ENCODE results near the gene PCNP.

PCNP gene

GRCh38 chr3:101625879-101626278 is 51.9 kb downstream of the PCNP start:
- TF ChIP-seq USF1 (IDR thresholded peaks at IDR 0.05) (no peak), EP300 (IDR thresholded peaks at IDR 0.05; ENCODE audit: borderline replicate concordance) (no peak), TAF1 (IDR thresholded peaks at IDR 0.05; ENCODE audit: low read depth) (no peak), TEAD4 (IDR thresholded peaks at IDR 0.05) (no peak), ZBTB7A (IDR thresholded peaks at IDR 0.05; ENCODE audit: low read depth) (no peak), CREB1 (IDR thresholded peaks at IDR 0.05; ENCODE audit: low read depth) (no peak), YY1 (IDR thresholded peaks at IDR 0.05; ENCODE audit: low read depth) (no peak), RAD21 (IDR thresholded peaks at IDR 0.05; ENCODE audit: low read depth) (no peak), NFIC (IDR thresholded peaks at IDR 0.05) (no peak)
- TF ChIP-seq, protein P1, sequence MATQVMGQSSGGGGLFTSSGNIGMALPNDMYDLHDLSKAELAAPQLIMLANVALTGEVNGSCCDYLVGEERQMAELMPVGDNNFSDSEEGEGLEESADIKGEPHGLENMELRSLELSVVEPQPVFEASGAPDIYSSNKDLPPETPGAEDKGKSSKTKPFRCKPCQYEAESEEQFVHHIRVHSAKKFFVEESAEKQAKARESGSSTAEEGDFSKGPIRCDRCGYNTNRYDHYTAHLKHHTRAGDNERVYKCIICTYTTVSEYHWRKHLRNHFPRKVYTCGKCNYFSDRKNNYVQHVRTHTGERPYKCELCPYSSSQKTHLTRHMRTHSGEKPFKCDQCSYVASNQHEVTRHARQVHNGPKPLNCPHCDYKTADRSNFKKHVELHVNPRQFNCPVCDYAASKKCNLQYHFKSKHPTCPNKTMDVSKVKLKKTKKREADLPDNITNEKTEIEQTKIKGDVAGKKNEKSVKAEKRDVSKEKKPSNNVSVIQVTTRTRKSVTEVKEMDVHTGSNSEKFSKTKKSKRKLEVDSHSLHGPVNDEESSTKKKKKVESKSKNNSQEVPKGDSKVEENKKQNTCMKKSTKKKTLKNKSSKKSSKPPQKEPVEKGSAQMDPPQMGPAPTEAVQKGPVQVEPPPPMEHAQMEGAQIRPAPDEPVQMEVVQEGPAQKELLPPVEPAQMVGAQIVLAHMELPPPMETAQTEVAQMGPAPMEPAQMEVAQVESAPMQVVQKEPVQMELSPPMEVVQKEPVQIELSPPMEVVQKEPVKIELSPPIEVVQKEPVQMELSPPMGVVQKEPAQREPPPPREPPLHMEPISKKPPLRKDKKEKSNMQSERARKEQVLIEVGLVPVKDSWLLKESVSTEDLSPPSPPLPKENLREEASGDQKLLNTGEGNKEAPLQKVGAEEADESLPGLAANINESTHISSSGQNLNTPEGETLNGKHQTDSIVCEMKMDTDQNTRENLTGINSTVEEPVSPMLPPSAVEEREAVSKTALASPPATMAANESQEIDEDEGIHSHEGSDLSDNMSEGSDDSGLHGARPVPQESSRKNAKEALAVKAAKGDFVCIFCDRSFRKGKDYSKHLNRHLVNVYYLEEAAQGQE (IDR thresholded peaks at IDR 0.05; ENCODE audit: low read depth): no peak
- TF ChIP-seq, protein P2, sequence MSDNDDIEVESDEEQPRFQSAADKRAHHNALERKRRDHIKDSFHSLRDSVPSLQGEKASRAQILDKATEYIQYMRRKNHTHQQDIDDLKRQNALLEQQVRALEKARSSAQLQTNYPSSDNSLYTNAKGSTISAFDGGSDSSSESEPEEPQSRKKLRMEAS (IDR thresholded peaks at IDR 0.05): no peak

DNA sequence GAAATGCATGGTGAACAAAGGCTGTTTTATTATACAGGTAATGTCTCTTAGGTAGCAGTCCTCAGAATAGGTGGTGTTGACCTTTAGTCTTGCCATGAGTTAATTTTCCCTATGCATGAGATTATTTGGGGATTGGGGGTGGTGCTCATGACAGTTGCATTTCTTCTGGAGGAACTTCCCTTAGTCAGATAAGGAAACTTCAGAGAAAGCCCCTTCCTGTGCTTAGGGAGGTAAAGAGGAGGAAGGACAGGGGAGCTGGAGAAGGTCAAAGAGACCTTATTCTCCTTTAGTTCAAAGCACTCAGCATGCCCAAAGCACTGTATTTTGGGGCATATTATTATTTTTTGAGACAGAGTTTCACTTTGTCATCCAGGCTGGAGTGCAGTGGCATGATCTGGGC is 55.2 kb downstream of the PCNP start:
- TF ChIP-seq FOXM1 (IDR thresholded peaks at IDR 0.05; ENCODE audit: borderline replicate concordance, low read depth): no peak
- no peak for TF ChIP-seq USF1 (IDR thresholded peaks at IDR 0.05)
- TF ChIP-seq EGR1 (IDR thresholded peaks at IDR 0.05): no peak
- TF ChIP-seq ZBTB7A (IDR thresholded peaks at IDR 0.05; ENCODE audit: low read depth): no peak

DNA sequence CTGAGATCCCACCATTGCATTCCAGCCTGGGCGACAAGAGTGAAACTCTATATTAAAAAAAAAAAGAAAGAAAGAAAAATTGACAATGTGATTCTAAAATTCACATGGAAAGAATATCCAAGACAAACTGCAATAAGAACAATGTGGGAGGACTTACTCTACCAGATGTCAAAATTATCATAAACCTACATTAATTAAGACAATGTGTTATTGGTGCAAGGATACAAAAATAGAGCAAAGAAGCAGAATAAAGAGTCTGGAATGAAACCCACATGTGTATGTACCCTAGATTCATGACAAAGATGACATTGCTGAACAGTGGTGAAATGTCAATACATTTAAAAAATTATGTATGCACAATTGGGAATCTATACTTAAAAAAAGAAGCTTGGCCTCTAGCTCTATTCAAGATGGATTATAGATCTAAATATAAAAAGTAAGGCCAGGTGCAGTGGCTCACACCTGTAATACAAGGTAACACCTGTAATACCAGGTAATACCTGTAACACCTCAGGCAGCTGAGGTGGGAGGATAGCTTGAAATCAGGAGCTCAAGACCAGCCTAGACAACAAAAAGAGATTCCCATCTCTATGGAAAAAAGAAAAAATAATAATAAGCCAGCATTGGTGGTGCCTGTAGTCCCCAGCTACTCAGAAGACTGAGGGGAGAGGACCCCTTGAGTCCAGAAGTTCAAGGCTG is 57.3 kb downstream of the PCNP start:
- TF ChIP-seq RAD21 (IDR thresholded peaks at IDR 0.05; ENCODE audit: low read depth): no peak

GRCh38 chr3:101632586-101632985 is 58.6 kb downstream of the PCNP start:
- TF ChIP-seq TCF12 (IDR thresholded peaks at IDR 0.05; ENCODE audit: low read depth): no peak
- TF ChIP-seq, protein P1 (IDR thresholded peaks at IDR 0.05; ENCODE audit: low read depth): no peak
- TF ChIP-seq CREB1 (IDR thresholded peaks at IDR 0.05; ENCODE audit: low read depth): no peak
- TF ChIP-seq, protein P2 (IDR thresholded peaks at IDR 0.05): no peak
- TF ChIP-seq CEBPB (IDR thresholded peaks at IDR 0.05): no peak
- no peak for TF ChIP-seq EGR1 (IDR thresholded peaks at IDR 0.05)
- no peak for TF ChIP-seq YY1 (IDR thresholded peaks at IDR 0.05; ENCODE audit: low read depth)
- no peak for TF ChIP-seq TAF1 (IDR thresholded peaks at IDR 0.05; ENCODE audit: low read depth)
- no peak for TF ChIP-seq ZBTB7A (IDR thresholded peaks at IDR 0.05; ENCODE audit: low read depth)

- no peak for TF ChIP-seq NFIC (IDR thresholded peaks at IDR 0.05)
- TF ChIP-seq EP300 (IDR thresholded peaks at IDR 0.05; ENCODE audit: borderline replicate concordance): no peak
- no peak for TF ChIP-seq TEAD4 (IDR thresholded peaks at IDR 0.05)
- TF ChIP-seq FOXM1 (IDR thresholded peaks at IDR 0.05; ENCODE audit: borderline replicate concordance, low read depth): no peak
- no peak for TF ChIP-seq USF1 (IDR thresholded peaks at IDR 0.05)
- TF ChIP-seq CREB1 (IDR thresholded peaks at IDR 0.05; ENCODE audit: low read depth): no peak
- TF ChIP-seq RAD21 (IDR thresholded peaks at IDR 0.05; ENCODE audit: low read depth): no peak
- no peak for TF ChIP-seq TAF1 (IDR thresholded peaks at IDR 0.05; ENCODE audit: low read depth)
- TF ChIP-seq CEBPB (IDR thresholded peaks at IDR 0.05): no peak
- TF ChIP-seq EGR1 (IDR thresholded peaks at IDR 0.05): no peak
- TF ChIP-seq YY1 (IDR thresholded peaks at IDR 0.05; ENCODE audit: low read depth): no peak
- TF ChIP-seq, protein P2 (IDR thresholded peaks at IDR 0.05): no peak
- TF ChIP-seq ZBTB7A (IDR thresholded peaks at IDR 0.05; ENCODE audit: low read depth): no peak
- TF ChIP-seq TCF12 (IDR thresholded peaks at IDR 0.05; ENCODE audit: low read depth): no peak
- TF ChIP-seq, protein P1 (IDR thresholded peaks at IDR 0.05; ENCODE audit: low read depth): no peak
These were observed 59.2 kb downstream of the PCNP start for GRCh38 chr3:101633186-101633585.
